Measurements from ENCODE around the gene CCNL2. TPM values are rescaled to one million over a fixed set of nuclear protein-coding genes. Genes with fewer than 3 reads are reported as not detected.

Gene CCNL2
- total RNA-seq, 1 donor from 2014 or later: 225 TPM

DNA sequence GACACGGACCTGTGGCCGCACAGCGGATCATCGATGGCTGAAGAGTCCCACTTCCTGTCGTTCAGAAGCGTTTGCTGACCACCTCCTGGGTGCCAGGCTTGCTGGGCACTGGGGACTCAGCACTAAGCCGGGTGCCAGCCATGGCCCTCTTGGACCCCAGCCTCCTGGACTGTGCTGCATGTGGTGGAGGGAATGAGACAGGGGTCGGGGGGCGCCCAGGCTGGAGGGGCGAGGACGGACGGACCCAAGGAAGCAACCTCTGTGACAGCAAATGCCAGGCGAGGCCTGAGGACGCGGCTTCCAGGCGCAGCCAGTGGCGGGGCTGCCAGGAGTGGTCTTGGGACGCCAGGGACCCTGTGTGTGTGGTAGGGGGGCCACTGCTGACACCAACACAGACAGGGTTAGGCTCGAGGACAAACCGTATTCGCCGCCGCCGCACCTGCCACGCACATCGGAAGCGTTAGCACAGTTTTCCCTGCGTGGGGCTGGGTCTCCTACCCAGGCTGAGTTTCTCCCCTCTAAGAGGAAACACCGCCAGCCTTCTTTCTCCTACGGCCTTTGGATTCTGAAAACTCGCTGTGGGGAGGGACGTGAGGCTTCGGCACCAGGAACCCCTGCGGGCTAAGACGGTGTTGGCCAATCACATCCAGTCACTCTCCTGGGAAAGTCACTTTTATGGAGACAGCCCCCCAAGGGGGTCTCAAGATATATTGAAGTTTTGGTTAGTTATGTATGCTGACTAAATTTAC, 37.7 kb downstream of the CCNL2 start:
- H3K4me1 Mint-ChIP-seq: peaks cover 4% of the 10 kb centered on the region
- ATAC-seq (ENCODE audit: low read depth) (no peak), DNase-seq (no peak)
- H3K9me3 Mint-ChIP-seq: no peaks in the 10 kb centered on the region
- no peaks in the 10 kb centered on the region for H3K36me3 Mint-ChIP-seq (ENCODE audit: low read depth)
- H3K27me3 Mint-ChIP-seq: peaks cover 18% of the 10 kb centered on the region
- TF ChIP-seq, protein P1, sequence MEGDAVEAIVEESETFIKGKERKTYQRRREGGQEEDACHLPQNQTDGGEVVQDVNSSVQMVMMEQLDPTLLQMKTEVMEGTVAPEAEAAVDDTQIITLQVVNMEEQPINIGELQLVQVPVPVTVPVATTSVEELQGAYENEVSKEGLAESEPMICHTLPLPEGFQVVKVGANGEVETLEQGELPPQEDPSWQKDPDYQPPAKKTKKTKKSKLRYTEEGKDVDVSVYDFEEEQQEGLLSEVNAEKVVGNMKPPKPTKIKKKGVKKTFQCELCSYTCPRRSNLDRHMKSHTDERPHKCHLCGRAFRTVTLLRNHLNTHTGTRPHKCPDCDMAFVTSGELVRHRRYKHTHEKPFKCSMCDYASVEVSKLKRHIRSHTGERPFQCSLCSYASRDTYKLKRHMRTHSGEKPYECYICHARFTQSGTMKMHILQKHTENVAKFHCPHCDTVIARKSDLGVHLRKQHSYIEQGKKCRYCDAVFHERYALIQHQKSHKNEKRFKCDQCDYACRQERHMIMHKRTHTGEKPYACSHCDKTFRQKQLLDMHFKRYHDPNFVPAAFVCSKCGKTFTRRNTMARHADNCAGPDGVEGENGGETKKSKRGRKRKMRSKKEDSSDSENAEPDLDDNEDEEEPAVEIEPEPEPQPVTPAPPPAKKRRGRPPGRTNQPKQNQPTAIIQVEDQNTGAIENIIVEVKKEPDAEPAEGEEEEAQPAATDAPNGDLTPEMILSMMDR (IDR thresholded peaks at IDR 0.05): no peak
- intact Hi-C loops (cut with micrococcal nuclease): no loop called here
- CTCF ChIA-PET: no interaction called here
- no peak overlapping the region for H3K4me3 Mint-ChIP-seq
- H3K27ac Mint-ChIP-seq: no peak overlapping the region
- POLR2A ChIA-PET: no interaction called here

DNA sequence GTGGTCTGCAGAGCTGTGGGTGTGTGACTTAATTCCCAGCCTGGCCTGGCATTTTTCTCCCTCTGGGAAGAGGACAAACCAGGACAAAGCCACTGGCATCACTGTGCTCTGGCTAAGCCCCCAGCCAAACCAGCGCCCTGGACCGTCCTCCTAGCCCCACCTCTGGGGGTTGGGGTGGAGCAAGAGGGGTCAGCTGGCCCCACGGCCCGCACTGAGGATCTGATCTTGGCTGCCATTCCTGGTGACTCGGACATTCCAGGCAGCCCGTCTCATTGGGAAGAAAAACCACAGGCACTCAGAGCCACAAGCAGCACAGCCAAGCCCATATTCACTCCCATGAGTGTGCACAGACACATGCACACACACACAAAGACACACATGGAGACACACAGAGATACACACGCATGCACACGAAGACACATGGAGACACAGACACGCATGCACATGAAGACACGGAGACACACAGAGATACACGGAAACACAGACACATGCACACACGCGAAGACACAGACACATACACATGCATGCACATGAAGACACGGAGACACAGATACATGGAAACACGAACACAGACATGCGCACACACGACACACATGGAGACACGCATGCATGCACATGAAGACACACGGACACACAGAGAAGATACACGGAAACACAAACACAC, 38.5 kb downstream of the CCNL2 start:
- intact Hi-C loops (cut with micrococcal nuclease): no loop called here
- H3K27ac Mint-ChIP-seq: no peak overlapping the region
- H3K36me3 Mint-ChIP-seq (ENCODE audit: low read depth): no peaks in the 10 kb centered on the region
- TF ChIP-seq, protein P1 (IDR thresholded peaks at IDR 0.05): no peak
- no peak for ATAC-seq (ENCODE audit: low read depth)
- ChIA-PET POLR2A (no interaction called here), CTCF (no interaction called here)
- no peak for DNase-seq
- no peak overlapping the region for H3K4me3 Mint-ChIP-seq
- H3K27me3 Mint-ChIP-seq: peaks cover 18% of the 10 kb centered on the region
- H3K4me1 Mint-ChIP-seq: peaks cover 4% of the 10 kb centered on the region
- no peaks in the 10 kb centered on the region for H3K9me3 Mint-ChIP-seq

DNA sequence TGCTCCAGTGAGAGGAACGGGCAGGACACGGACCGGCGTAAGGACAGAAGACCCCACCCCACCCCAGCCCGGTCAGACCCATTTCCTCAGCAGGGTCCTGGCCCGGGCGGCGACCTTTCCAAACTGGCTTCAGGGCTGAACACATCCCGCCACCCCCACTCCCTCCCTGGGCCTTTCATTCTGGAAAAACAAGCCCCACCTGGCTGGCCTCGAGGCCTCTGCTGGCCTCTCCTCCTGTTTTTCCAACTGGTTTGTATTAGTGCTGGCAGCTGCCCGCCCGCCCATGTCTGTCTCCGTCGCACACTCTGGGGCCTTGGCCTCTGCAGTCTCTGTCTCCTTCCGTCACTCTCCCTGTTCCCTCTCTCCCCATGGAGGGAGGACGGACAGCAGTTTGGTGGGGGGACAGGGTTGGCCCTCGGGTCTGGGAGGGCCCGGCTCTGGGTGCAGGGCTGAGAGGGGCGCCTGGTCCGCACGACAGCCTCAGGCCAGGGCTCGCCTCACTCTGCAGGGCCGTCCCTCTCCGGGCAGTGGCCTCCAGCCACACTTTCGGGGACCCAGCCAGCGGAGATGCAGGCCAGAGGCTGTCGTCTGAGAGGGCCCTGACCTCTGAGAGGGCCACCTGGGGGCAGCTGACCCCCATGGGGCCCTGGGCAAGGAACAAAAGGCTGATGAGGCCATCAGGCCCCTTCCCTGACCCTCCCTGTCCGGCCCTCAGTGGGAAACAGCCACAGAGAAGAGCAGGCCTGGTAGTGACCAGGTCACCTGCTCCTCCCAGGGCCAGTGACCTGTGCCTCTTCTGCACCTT, 39.3 kb downstream of the CCNL2 start:
- DNase-seq (no peak), ATAC-seq (ENCODE audit: low read depth) (no peak)
- Mint-ChIP-seq H3K36me3 (ENCODE audit: low read depth) (no peaks in the 10 kb centered on the region), H3K4me3 (no peak overlapping the region), H3K9me3 (no peaks in the 10 kb centered on the region), H3K4me1 (peaks cover 4% of the 10 kb centered on the region), H3K27me3 (peaks cover 18% of the 10 kb centered on the region), H3K27ac (no peak overlapping the region)
- POLR2A ChIA-PET: interaction anchor here (1.1 kb wide), 1 partner anchor 15 kb away, joined by 4 read pairs; the partner anchor contains the start of gene AURKAIP1
- CTCF ChIA-PET: no interaction called here
- TF ChIP-seq, protein P1 (IDR thresholded peaks at IDR 0.05): no peak
- intact Hi-C loops (cut with micrococcal nuclease): no loop called here

DNA sequence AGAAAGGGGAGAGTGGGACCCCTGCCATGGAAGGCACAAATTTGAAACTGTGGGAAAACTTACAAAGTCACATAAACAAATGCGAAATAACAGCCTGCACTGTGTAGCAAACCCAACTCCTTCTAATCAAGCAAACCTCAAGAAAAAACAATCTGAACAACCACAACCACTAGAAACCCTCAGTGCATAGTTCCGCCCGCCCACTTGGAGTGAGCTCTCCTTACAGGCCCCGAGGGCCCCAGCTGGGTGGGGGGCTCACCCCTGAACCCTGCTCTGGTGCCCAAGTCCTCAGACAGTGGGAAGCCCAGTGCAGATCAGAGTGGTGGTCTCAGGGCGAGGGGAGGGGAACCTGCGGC, 39.8 kb downstream of the CCNL2 start:
- Mint-ChIP-seq H3K27ac (peak overlapping the region; percentile 7), H3K4me3 (no peak overlapping the region), H3K9me3 (no peaks in the 10 kb centered on the region), H3K4me1 (peaks cover 4% of the 10 kb centered on the region), H3K36me3 (ENCODE audit: low read depth) (no peaks in the 10 kb centered on the region), H3K27me3 (peaks cover 18% of the 10 kb centered on the region)
- TF ChIP-seq, protein P1 (IDR thresholded peaks at IDR 0.05): no peak
- no peak for DNase-seq
- intact Hi-C loops (cut with micrococcal nuclease): no loop called here
- CTCF ChIA-PET: no interaction called here
- POLR2A ChIA-PET: interaction anchor here (1.1 kb wide), 1 partner anchor 15 kb away, joined by 4 read pairs; the partner anchor contains the start of gene AURKAIP1
- ATAC-seq (ENCODE audit: low read depth): no peak
